CD4-positive, alpha-beta T cell treated with Interleukin-15 for 4 hours (primary cell): ENCODE results near the gene AP2A1.
"Not testable (repeated sequence)": the region's sequence is repeated elsewhere in the genome, so short reads cannot be mapped to it uniquely, and the experiment has no call there.

ENCODE experiments used
- DNase-seq: peaks from one replicate; pipeline ENCODE4 v3.0.0-alpha.2; 2020; ENCODE audit warnings: low spot score

AP2A1 gene

GRCh38 chr19:49812997-49813861, 46.4 kb downstream of the AP2A1 start, which contains the start of gene FUZ:
TSS of gene FUZ (minus strand) at chr19:49813292. CDS start at chr19:49813106, 186 bp downstream.
- peak; percentile 98 for DNase-seq

GRCh38 chr19:49814010-49814409, 47.2 kb downstream of the AP2A1 start:
- peak; percentile 4 for DNase-seq

GRCh38 chr19:49816590-49816989, 49.8 kb downstream of the AP2A1 start:
- no peak for DNase-seq

GRCh38 chr19:49817964-49818648, 51.3 kb downstream of the AP2A1 start, which contains the start of gene MED25:
TSS of gene MED25 (plus strand) at chr19:49818289. CDS start at chr19:49818342, 53 bp downstream.
- DNase-seq, result peak; percentile 89

- DNase-seq, result no peak
Measured at GRCh38 chr19:49818649-49819370, 52.0 kb downstream of the AP2A1 start.

GRCh38 chr19:49819452-49820115, 52.8 kb downstream of the AP2A1 start:
- not testable (repeated sequence) for DNase-seq

GRCh38 chr19:49820125-49820524, 53.3 kb downstream of the AP2A1 start:
- no peak for DNase-seq

- no peak for DNase-seq
Measured at GRCh38 chr19:49823472-49823871, 56.7 kb downstream of the AP2A1 start.

GRCh38 chr19:49824662-49825061, 57.9 kb downstream of the AP2A1 start:
- DNase-seq, result no peak

GRCh38 chr19:49827034-49827433, 60.2 kb downstream of the AP2A1 start:
- no peak for DNase-seq

GRCh38 chr19:49829200-49829599, 62.4 kb downstream of the AP2A1 start:
- no peak for DNase-seq

- DNase-seq, result no peak
Measured at GRCh38 chr19:49829721-49830120, 62.9 kb downstream of the AP2A1 start.

GRCh38 chr19:49830766-49831165, 64.0 kb downstream of the AP2A1 start:
- DNase-seq, result no peak

- DNase-seq, result no peak
Measured at GRCh38 chr19:49831592-49831991, 64.8 kb downstream of the AP2A1 start.

- DNase-seq, result no peak
Measured at GRCh38 chr19:49832556-49832955, 65.8 kb downstream of the AP2A1 start.

GRCh38 chr19:49833599-49833998, 66.8 kb downstream of the AP2A1 start:
- no peak for DNase-seq

- DNase-seq, result no peak
Measured at GRCh38 chr19:49835562-49835961, 68.8 kb downstream of the AP2A1 start.

- DNase-seq, result no peak
Measured at GRCh38 chr19:49836176-49837008, 69.6 kb downstream of the AP2A1 start.

- no peak for DNase-seq
Measured at GRCh38 chr19:49837009-49837310, 70.2 kb downstream of the AP2A1 start.

GRCh38 chr19:49837425-49837824, 70.6 kb downstream of the AP2A1 start:
- DNase-seq, result no peak
